Epithelial cell of esophagus (primary cell): ENCODE data around the gene ZBTB20.

Experiments used
- DNase-seq: peaks from one replicate; pipeline ENCODE4 v3.0.0; 2010; ENCODE audit warnings: low read depth
- H3K4me3 ChIP-seq: 2 replicates; pipeline ENCODE4 v1.5.1; 2011; ENCODE audit warnings: mild to moderate bottlenecking, low read length, control low read depth
- CTCF ChIP-seq: IDR thresholded peaks from 2 replicates; pipeline ENCODE4 v1.5.1; 2011; ENCODE audit warnings: low read depth, mild to moderate bottlenecking, low read length, control low read depth, inconsistent platforms; ENCODE audit not compliant: insufficient read depth; ENCODE audit errors: missing control alignments

Gene ZBTB20

GRCh38 chr3:114435386-114436115 lies 711.5 kb downstream of the ZBTB20 start:
- DNase-seq = no peak
- no peak for TF ChIP-seq CTCF
- no peak overlapping the region for H3K4me3 ChIP-seq

- DNase-seq = no peak
- H3K4me3 ChIP-seq = no peak overlapping the region
- TF ChIP-seq CTCF = no peak
These were observed 714.8 kb downstream of the ZBTB20 start for GRCh38 chr3:114432310-114432709.

GRCh38 chr3:114428044-114428595 lies 719.0 kb downstream of the ZBTB20 start:
- no peak for TF ChIP-seq CTCF
- DNase-seq = no peak
- H3K4me3 ChIP-seq = no peak overlapping the region

GRCh38 chr3:114427285-114428043 lies 719.6 kb downstream of the ZBTB20 start:
- TF ChIP-seq CTCF = no peak
- no peak overlapping the region for H3K4me3 ChIP-seq
- DNase-seq = no peak

- H3K4me3 ChIP-seq = no peak overlapping the region
- TF ChIP-seq CTCF = no peak
- DNase-seq = no peak
These were observed 722.8 kb downstream of the ZBTB20 start for GRCh38 chr3:114424337-114424736.

- no peak overlapping the region for H3K4me3 ChIP-seq
- no peak for DNase-seq
- no peak for TF ChIP-seq CTCF
These were observed 725.9 kb downstream of the ZBTB20 start for GRCh38 chr3:114421204-114421603.

GRCh38 chr3:114420072-114420471 lies 727.0 kb downstream of the ZBTB20 start:
- no peak for TF ChIP-seq CTCF
- DNase-seq = no peak
- H3K4me3 ChIP-seq = no peak overlapping the region
